Effector memory CD4-positive, alpha-beta T cell (primary cell): Measurements from ENCODE around the gene RGS2.
A peak's percentile ranks its signal among the peaks of the same experiment; 100 is the strongest.

Source experiments
- DNase-seq, 3 donors: peaks; one replicate each; pipeline ENCODE4 v3.0.0-alpha.2; 2020
- H3K27ac ChIP-seq: 2 replicates; pipeline ENCODE4 v1.7.0; 2013; ENCODE audit warnings: mild to moderate bottlenecking, low read length, moderate library complexity; ENCODE audit not compliant: insufficient read depth, poor library complexity, severe bottlenecking
- H3K27me3 ChIP-seq: replicated peaks from 2 replicates; pipeline ENCODE4 v1.7.0; 2013; ENCODE audit warnings: mild to moderate bottlenecking, low read length; ENCODE audit not compliant: insufficient read depth, control insufficient read depth, poor library complexity, severe bottlenecking
- H3K36me3 ChIP-seq: 2 replicates; pipeline ENCODE4 v1.7.0; 2013; ENCODE audit warnings: mild to moderate bottlenecking, low read length, moderate library complexity; ENCODE audit not compliant: control insufficient read depth, insufficient read depth
- H3K4me1 ChIP-seq: 2 replicates; pipeline ENCODE4 v1.7.0; 2013; ENCODE audit warnings: low read length, mild to moderate bottlenecking; ENCODE audit not compliant: control insufficient read depth, insufficient read depth, poor library complexity, severe bottlenecking
- H3K4me3 ChIP-seq: 2 replicates; pipeline ENCODE4 v1.7.0; 2013; ENCODE audit warnings: low read length, low read depth, mild to moderate bottlenecking; ENCODE audit not compliant: insufficient read depth, poor library complexity, severe bottlenecking
- H3K9me3 ChIP-seq: 2 replicates; pipeline ENCODE4 v1.7.0; 2013; ENCODE audit warnings: mild to moderate bottlenecking, low read length, moderate library complexity; ENCODE audit not compliant: control insufficient read depth

RGS2 gene

DNA sequence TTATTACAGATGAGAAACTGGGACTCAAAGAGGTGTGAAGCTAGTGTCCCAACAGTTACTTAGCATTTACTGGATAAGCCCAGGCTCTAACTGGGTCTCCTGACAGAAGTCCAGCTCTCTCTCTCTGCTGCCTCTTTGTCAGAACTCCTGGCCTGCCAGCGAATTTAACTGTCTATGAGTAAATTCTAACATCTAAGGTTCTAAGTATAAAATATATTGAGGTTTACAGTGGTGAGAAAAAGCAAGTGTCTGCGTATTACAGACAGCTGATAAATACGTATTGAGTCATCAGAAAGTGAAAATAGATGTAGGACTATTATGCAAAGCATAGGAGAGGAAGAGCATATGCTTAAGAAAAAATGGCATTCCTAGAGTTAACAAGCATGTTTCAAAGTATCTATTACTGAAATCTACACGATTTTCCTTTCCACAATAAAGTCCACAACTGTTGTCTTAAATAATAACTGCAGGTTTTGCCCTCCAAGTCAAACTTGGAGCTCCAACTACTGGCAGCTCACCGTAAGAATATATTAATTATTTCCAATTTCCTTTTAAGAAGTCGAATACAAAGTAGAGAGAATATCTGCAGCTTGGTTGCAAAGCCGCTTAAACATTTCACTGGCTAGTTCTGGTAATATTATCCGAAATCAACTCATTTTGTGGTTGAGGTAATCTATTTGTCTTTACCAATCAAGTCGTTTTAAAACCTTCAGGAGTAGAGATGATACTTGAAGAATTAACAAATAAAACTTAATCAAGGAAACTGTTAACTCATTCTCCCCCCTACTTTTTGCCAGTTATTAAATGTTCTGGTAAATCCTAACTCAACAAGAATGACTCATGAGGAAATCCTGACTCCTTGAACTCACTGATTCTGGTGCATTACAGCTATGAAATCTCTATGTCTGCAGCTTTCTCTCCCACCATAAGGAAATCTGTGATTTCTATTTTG is 1.4 kb upstream of the RGS2 start:
- H3K9me3 ChIP-seq, result no peaks in the 10 kb centered on the region
- no peaks in the 10 kb centered on the region for H3K36me3 ChIP-seq
- H3K27me3 ChIP-seq, result no peaks in the 10 kb centered on the region
- H3K4me3 ChIP-seq, result peak overlapping the region; percentile 94
- H3K27ac ChIP-seq, result peak overlapping the region; percentile 82
- peaks cover 17% of the 10 kb centered on the region for H3K4me1 ChIP-seq
- no peak for DNase-seq

DNA sequence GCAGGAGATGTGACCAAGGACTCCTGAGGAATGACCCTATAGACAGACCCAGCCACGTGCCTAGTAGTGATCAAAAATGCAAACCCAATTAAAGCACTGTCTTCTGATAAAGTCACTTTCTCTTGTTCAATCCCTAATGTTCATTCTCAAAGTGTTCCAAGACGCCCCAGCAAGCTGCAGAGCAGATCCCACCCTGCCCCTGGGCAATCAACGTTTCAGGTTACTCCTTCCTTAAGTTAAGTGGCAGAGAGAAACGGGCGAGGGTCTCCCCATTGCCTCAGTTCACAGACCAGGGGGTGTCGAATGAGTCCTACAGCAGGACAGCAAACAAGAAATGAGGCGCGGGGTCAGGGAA is 699 bp upstream of the RGS2 start:
- no peaks in the 10 kb centered on the region for H3K27me3 ChIP-seq
- H3K4me1 ChIP-seq, result peaks cover 17% of the 10 kb centered on the region
- peak overlapping the region; percentile 82 for H3K27ac ChIP-seq
- H3K36me3 ChIP-seq, result no peaks in the 10 kb centered on the region
- DNase-seq, result no peak
- peak overlapping the region; percentile 94 for H3K4me3 ChIP-seq
- no peaks in the 10 kb centered on the region for H3K9me3 ChIP-seq

GRCh38 chr1:192809307-192810252 is 741 bp downstream of the RGS2 start:
- DNase-seq, result peak; percentile 24 to 30 (median 30)
- H3K27ac ChIP-seq, result peak overlapping the region; percentile 82
- peaks cover 17% of the 10 kb centered on the region for H3K4me1 ChIP-seq
- H3K4me3 ChIP-seq, result peak overlapping the region; percentile 94
- no peaks in the 10 kb centered on the region for H3K9me3 ChIP-seq
- H3K27me3 ChIP-seq, result no peaks in the 10 kb centered on the region
- no peaks in the 10 kb centered on the region for H3K36me3 ChIP-seq

GRCh38 chr1:192810253-192810880 is 1.5 kb downstream of the RGS2 start:
- H3K4me3 ChIP-seq, result peak overlapping the region; percentile 94
- no peak for DNase-seq
- no peaks in the 10 kb centered on the region for H3K27me3 ChIP-seq
- H3K9me3 ChIP-seq, result no peaks in the 10 kb centered on the region
- no peaks in the 10 kb centered on the region for H3K36me3 ChIP-seq
- peaks cover 17% of the 10 kb centered on the region for H3K4me1 ChIP-seq
- no peak overlapping the region for H3K27ac ChIP-seq

GRCh38 chr1:192811006-192811405 is 2.2 kb downstream of the RGS2 start:
- Histone ChIP-seq H3K4me1 (peaks cover 17% of the 10 kb centered on the region), H3K36me3 (no peaks in the 10 kb centered on the region), H3K27me3 (no peaks in the 10 kb centered on the region), H3K4me3 (no peak overlapping the region), H3K27ac (no peak overlapping the region), H3K9me3 (no peaks in the 10 kb centered on the region)
- no peak for DNase-seq

- Histone ChIP-seq H3K27ac (no peak overlapping the region), H3K9me3 (no peaks in the 10 kb centered on the region), H3K4me1 (peaks cover 11% of the 10 kb centered on the region), H3K4me3 (no peak overlapping the region), H3K27me3 (no peaks in the 10 kb centered on the region), H3K36me3 (no peaks in the 10 kb centered on the region)
- DNase-seq, result no peak
Measured at GRCh38 chr1:192811594-192812239, 2.9 kb downstream of the RGS2 start.

DNA sequence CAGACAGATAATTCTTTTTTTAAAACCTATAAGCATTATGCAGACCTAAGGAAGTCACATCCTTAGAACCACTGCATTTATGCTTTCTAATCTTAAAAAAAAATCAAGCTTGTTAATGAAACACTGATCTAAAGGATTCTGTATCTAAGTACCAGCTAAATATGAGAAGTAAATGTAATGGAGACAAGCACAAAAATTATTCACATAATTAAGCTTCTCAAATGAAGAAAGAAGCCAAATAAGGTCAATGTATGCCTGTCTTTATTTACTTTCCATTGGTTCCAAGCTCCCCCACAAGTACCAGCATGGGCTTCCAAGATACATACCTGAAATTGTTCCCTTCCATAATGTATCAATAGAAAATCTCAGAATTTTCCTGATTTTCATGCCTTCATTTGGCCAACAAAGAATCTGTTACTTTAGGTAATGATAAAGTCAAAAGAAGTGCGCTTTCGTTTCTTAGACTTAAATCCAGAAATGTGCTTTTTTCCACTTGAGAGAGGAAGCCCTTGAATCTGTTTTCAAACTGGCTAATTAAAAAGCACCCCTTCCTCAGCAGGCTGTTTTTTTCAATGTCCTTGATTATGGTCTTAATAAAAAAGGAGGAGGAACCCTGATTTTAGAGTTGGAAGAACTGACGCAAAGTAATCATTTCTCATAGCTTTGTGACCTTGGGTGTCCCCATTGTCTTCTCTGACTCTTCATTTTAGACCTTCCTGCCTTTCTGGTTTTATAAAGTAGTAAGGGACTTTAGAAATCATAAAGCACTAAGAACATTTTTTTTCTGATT is 3.8 kb downstream of the RGS2 start:
- DNase-seq, result no peak
- H3K9me3 ChIP-seq, result no peaks in the 10 kb centered on the region
- no peak overlapping the region for H3K27ac ChIP-seq
- no peaks in the 10 kb centered on the region for H3K27me3 ChIP-seq
- H3K4me3 ChIP-seq, result no peak overlapping the region
- H3K36me3 ChIP-seq, result no peaks in the 10 kb centered on the region
- peaks cover 5% of the 10 kb centered on the region for H3K4me1 ChIP-seq

GRCh38 chr1:192814805-192815204 is 6.0 kb downstream of the RGS2 start:
- Histone ChIP-seq H3K4me3 (no peak overlapping the region), H3K36me3 (no peaks in the 10 kb centered on the region), H3K27me3 (no peaks in the 10 kb centered on the region), H3K27ac (no peak overlapping the region), H3K9me3 (no peaks in the 10 kb centered on the region), H3K4me1 (no peaks in the 10 kb centered on the region)
- no peak for DNase-seq

- H3K36me3 ChIP-seq, result no peaks in the 10 kb centered on the region
- no peak overlapping the region for H3K27ac ChIP-seq
- DNase-seq, result no peak
- H3K4me3 ChIP-seq, result no peak overlapping the region
- H3K27me3 ChIP-seq, result no peaks in the 10 kb centered on the region
- H3K9me3 ChIP-seq, result no peaks in the 10 kb centered on the region
- no peaks in the 10 kb centered on the region for H3K4me1 ChIP-seq
Measured at GRCh38 chr1:192817246-192817645, 8.4 kb downstream of the RGS2 start.
